ENCODE data around the gene NFIX. TPM values are rescaled to one million over a fixed set of nuclear protein-coding genes. Genes with fewer than 3 reads are reported as not detected.

The NFIX gene
- total RNA-seq, 4 donors from 2014 or later = 56.0 to 154 (median 79.4) TPM

GRCh38 chr19:13023656-13024055, 28.4 kb downstream of the NFIX start:
- DNase-seq (ENCODE audit: extremely low spot score) = no peak
- Histone ChIP-seq H3K9me3 (no peaks in the 10 kb centered on the region), H3K4me1 (peaks cover 80 to 100% (median 99%) of the 10 kb centered on the region in 4 donors), H3K27ac (replicated peaks in 1 of 4) (peak overlapping the region; percentile 88 to 97 (median 94)), H3K4me3 (peak overlapping the region; percentile 48 to 53 (median 51)), H3K36me3 (peaks cover 0 to 7% (median 0%) of the 10 kb centered on the region in 4 donors), H3K27me3 (no peaks in the 10 kb centered on the region)
- intact Hi-C loops (cut with DNase I) = loop anchor here (2.0 kb wide), 1 partner anchor 27 kb away; no protein-coding TSS in a partner anchor
- TF ChIP-seq POLR2AphosphoS5 (IDR thresholded peaks at IDR 0.05) = no peak
- 2% methylated on average over 8 of the region's 8 CpGs for WGBS

GRCh38 chr19:13024126-13024950, 29.1 kb downstream of the NFIX start:
- no peak for DNase-seq (ENCODE audit: extremely low spot score)
- Histone ChIP-seq H3K4me1 (peaks cover 74 to 100% (median 98%) of the 10 kb centered on the region in 4 donors), H3K27ac (replicated peaks in 1 of 4) (peak overlapping the region; percentile 88 to 97 (median 94)), H3K4me3 (peak overlapping the region; percentile 48 to 53 (median 51)), H3K36me3 (peaks cover 0 to 7% (median 0%) of the 10 kb centered on the region in 4 donors), H3K9me3 (no peaks in the 10 kb centered on the region), H3K27me3 (no peaks in the 10 kb centered on the region)
- intact Hi-C loops (cut with DNase I) = no loop called here
- TF ChIP-seq CTCF (IDR thresholded peaks at IDR 0.05) = no peak
- TF ChIP-seq POLR2AphosphoS5 (IDR thresholded peaks at IDR 0.05) = peak in 1 of 2 donors; percentile 7
- 13% methylated on average over 32 of the region's 37 CpGs for WGBS

GRCh38 chr19:13024951-13025697, 29.8 kb downstream of the NFIX start:
- intact Hi-C loops (cut with DNase I) = no loop called here
- TF ChIP-seq POLR2AphosphoS5 (IDR thresholded peaks at IDR 0.05) = no peak
- TF ChIP-seq EP300 (IDR thresholded peaks at IDR 0.05) = no peak
- no peak for TF ChIP-seq POLR2A (IDR thresholded peaks at IDR 0.05; ENCODE audit: low read depth)
- TF ChIP-seq CTCF (IDR thresholded peaks at IDR 0.05) = no peak
- peaks cover 74 to 100% (median 98%) of the 10 kb centered on the region in 4 donors for H3K4me1 ChIP-seq

GRCh38 chr19:13025819-13026456, 30.7 kb downstream of the NFIX start:
- Histone ChIP-seq H3K36me3 (peaks cover 0 to 7% (median 0%) of the 10 kb centered on the region in 4 donors), H3K27me3 (no peaks in the 10 kb centered on the region), H3K4me1 (peaks cover 71 to 100% (median 98%) of the 10 kb centered on the region in 4 donors), H3K9me3 (no peaks in the 10 kb centered on the region), H3K4me3 (peak overlapping the region; percentile 48 to 53 (median 51)), H3K27ac (replicated peaks in 1 of 4) (peak overlapping the region; percentile 88 to 97 (median 94))
- WGBS = 42% methylated on average over 7 of the region's 7 CpGs
- TF ChIP-seq CTCF (IDR thresholded peaks at IDR 0.05) (no peak), POLR2AphosphoS5 (IDR thresholded peaks at IDR 0.05) (no peak), EP300 (IDR thresholded peaks at IDR 0.05) (no peak), POLR2A (IDR thresholded peaks at IDR 0.05; ENCODE audit: low read depth) (no peak)
- intact Hi-C loops (cut with DNase I) = no loop called here
- DNase-seq (ENCODE audit: extremely low spot score) = no peak

More at GRCh38 chr19:13024951-13025697, 29.8 kb downstream of the NFIX start:
- 44% methylated on average over 47 of the region's 48 CpGs for WGBS
- no peaks in the 10 kb centered on the region for H3K27me3 ChIP-seq
- H3K36me3 ChIP-seq = peaks cover 0 to 7% (median 0%) of the 10 kb centered on the region in 4 donors
- H3K9me3 ChIP-seq = no peaks in the 10 kb centered on the region
- peak overlapping the region; percentile 48 to 53 (median 51) for H3K4me3 ChIP-seq
- no peak for DNase-seq (ENCODE audit: extremely low spot score)
- peak overlapping the region; percentile 88 to 97 (median 94) for H3K27ac ChIP-seq (replicated peaks in 1 of 4)
